OCI-LY7 (cell line): ENCODE results near the gene ZNRF3.
"Not testable (repeated sequence)": the region's sequence is repeated elsewhere in the genome, so short reads cannot be mapped to it uniquely, and the experiment has no call there.

Experiments used
- EZH2phosphoT487 ChIP-seq: fragments of 200-600 bp; sonication (generic); IDR thresholded peaks from 2 replicates; pipeline ENCODE4 v1.6.1; 2018; ENCODE audit warnings: low read depth, borderline replicate concordance, mild to moderate bottlenecking, mixed run types, antibody characterized with exemption, low read length, moderate library complexity, mixed read lengths
- TF ChIP-seq, protein P1 (sequence below): fragments of 200-600 bp; sonication (generic); conservative IDR thresholded peaks from 2 replicates; pipeline ENCODE4 v1.5.1; 2014; ENCODE audit warnings: mild to moderate bottlenecking, antibody characterized with exemption, low read length, moderate library complexity, mixed read lengths

DNA sequence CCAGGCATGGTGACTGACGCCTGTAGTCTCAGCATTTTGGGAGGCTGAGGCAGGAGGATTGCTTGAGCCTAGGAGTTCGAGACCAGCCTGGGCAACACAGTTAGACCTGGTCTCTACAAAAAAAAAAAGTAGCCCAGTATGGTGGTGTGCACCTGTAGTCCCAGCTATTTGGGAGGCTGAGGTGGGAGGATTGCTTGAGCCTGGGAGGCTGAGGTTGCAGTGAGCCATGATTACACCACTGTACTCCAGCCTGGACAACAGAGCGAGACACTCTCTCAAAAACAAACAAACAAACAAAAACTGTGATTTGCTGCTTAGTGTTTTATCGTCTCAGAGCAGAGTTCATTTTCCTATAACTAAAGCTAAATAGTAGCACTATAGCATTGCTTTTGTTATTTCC is 3.3 kb downstream of the ZNRF3 start:
- TF ChIP-seq, protein P1, sequence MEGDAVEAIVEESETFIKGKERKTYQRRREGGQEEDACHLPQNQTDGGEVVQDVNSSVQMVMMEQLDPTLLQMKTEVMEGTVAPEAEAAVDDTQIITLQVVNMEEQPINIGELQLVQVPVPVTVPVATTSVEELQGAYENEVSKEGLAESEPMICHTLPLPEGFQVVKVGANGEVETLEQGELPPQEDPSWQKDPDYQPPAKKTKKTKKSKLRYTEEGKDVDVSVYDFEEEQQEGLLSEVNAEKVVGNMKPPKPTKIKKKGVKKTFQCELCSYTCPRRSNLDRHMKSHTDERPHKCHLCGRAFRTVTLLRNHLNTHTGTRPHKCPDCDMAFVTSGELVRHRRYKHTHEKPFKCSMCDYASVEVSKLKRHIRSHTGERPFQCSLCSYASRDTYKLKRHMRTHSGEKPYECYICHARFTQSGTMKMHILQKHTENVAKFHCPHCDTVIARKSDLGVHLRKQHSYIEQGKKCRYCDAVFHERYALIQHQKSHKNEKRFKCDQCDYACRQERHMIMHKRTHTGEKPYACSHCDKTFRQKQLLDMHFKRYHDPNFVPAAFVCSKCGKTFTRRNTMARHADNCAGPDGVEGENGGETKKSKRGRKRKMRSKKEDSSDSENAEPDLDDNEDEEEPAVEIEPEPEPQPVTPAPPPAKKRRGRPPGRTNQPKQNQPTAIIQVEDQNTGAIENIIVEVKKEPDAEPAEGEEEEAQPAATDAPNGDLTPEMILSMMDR, result not testable (repeated sequence)
- not testable (repeated sequence) for TF ChIP-seq EZH2phosphoT487
